HEK293 (cell line): ENCODE data around the gene ZNF334.

Experiments
- CTCF ChIA-PET: fragments of 350-600 bp; formaldehyde crosslinking; extraction: SDS; loops from one replicate; lab custom pipeline; 2021; ENCODE audit warnings: antibody characterized with exemption; lab: Yijun Ruan, JAX
- POLR2A ChIA-PET: fragments of 300-600 bp; formaldehyde crosslinking; extraction: SDS; loops from one replicate; lab custom pipeline; 2020; ENCODE audit warnings: antibody characterized with exemption, inconsistent platforms; lab: Yijun Ruan, JAX
- H3K27ac ChIP-seq: fragments of 200-500 bp; sonication (Bioruptor generic); 2 replicates; pipeline ENCODE4 v1.5.1; 2014; ENCODE audit warnings: low read depth, low read length, control low read depth, inconsistent platforms; ENCODE audit errors: extremely low read depth
- H3K36me3 ChIP-seq, 2 experiments: fragments of 200-500 bp in 1 of 2; sonication (Bioruptor generic) in 1 of 2; 1 replicate in 1 of 2; 2 replicates in 1 of 2; pipeline ENCODE4 v1.5.1; 2014 to 2017; ENCODE audit warnings: inconsistent platforms in 2 of 2, low read length in 2 of 2; ENCODE audit not compliant: control insufficient read depth in 2 of 2, insufficient read depth in 1 of 2
- H3K4me1 ChIP-seq: fragments of 200-500 bp; sonication (Bioruptor generic); 2 replicates; pipeline ENCODE4 v1.5.1; 2014; ENCODE audit warnings: mild to moderate bottlenecking, low read length, inconsistent platforms; ENCODE audit not compliant: control insufficient read depth, insufficient read depth
- H3K4me3 ChIP-seq: 2 replicates; pipeline ENCODE4 v1.5.1; 2011; ENCODE audit warnings: low read depth, mild to moderate bottlenecking, control low read depth, low read length, moderate library complexity
- H3K9me3 ChIP-seq: fragments of 200-500 bp; sonication (Bioruptor generic); 2 replicates; pipeline ENCODE4 v1.5.1; 2014; ENCODE audit warnings: low read depth, low read length, inconsistent platforms; ENCODE audit not compliant: control insufficient read depth, insufficient read depth
- HOXA7 ChIP-seq: sonication (generic); formaldehyde crosslinking; IDR thresholded peaks from 2 replicates; pipeline ENCODE4 v1.8.1; 2022; ENCODE audit warnings: missing genetic modification reagents, borderline replicate concordance
- OSR2 ChIP-seq: fragments of 450-650 bp; formaldehyde crosslinking; IDR thresholded peaks from 2 replicates; pipeline ENCODE4 v1.5.1; 2016; ENCODE audit warnings: missing biosample characterization, missing genetic modification characterization
- OVOL3 ChIP-seq: fragments of 450-650 bp; formaldehyde crosslinking; IDR thresholded peaks from 2 replicates; pipeline ENCODE4 v1.5.1; 2016; ENCODE audit warnings: missing biosample characterization, missing genetic modification characterization
- YY2 ChIP-seq: fragments of 450-650 bp; formaldehyde crosslinking; IDR thresholded peaks from 2 replicates; pipeline ENCODE4 v1.5.1; 2016; ENCODE audit warnings: missing biosample characterization, missing genetic modification characterization
- ZFP37 ChIP-seq: fragments of 450-650 bp; formaldehyde crosslinking; IDR thresholded peaks from 2 replicates; pipeline ENCODE4 v1.5.1; 2016; ENCODE audit warnings: missing biosample characterization, missing genetic modification characterization
- ZNF140 ChIP-seq: fragments of 450-650 bp; formaldehyde crosslinking; IDR thresholded peaks from 2 replicates; pipeline ENCODE4 v1.5.1; 2016; ENCODE audit warnings: missing biosample characterization, missing genetic modification characterization
- ZNF174 ChIP-seq: fragments of 450-650 bp; formaldehyde crosslinking; IDR thresholded peaks from 2 replicates; pipeline ENCODE4 v1.5.0; 2017; ENCODE audit warnings: missing biosample characterization, mild to moderate bottlenecking, missing genetic modification characterization
- ZNF2 ChIP-seq: fragments of 450-650 bp; formaldehyde crosslinking; IDR thresholded peaks from 2 replicates; pipeline ENCODE4 v1.5.1; 2016; ENCODE audit warnings: missing biosample characterization, missing genetic modification characterization
- ZNF214 ChIP-seq: fragments of 450-650 bp; formaldehyde crosslinking; IDR thresholded peaks from 2 replicates; pipeline ENCODE4 v1.5.1; 2017; ENCODE audit warnings: missing biosample characterization, mild to moderate bottlenecking, missing genetic modification characterization, borderline replicate concordance
- ZNF239 ChIP-seq: fragments of 450-650 bp; formaldehyde crosslinking; IDR thresholded peaks from 2 replicates; pipeline ENCODE4 v1.5.1; 2016; ENCODE audit warnings: missing biosample characterization, missing genetic modification characterization
- ZNF248 ChIP-seq: fragments of 450-650 bp; formaldehyde crosslinking; IDR thresholded peaks from 2 replicates; pipeline ENCODE4 v1.5.1; 2017; ENCODE audit warnings: missing biosample characterization, missing genetic modification characterization
- ZNF311 ChIP-seq: fragments of 450-650 bp; formaldehyde crosslinking; IDR thresholded peaks from 2 replicates; pipeline ENCODE4 v1.5.1; 2017; ENCODE audit warnings: missing biosample characterization, missing genetic modification characterization, borderline replicate concordance
- ZNF335 ChIP-seq: fragments of 450-650 bp; formaldehyde crosslinking; conservative IDR thresholded peaks from 2 replicates; pipeline ENCODE4 v1.5.1; 2016; ENCODE audit warnings: missing biosample characterization, missing genetic modification characterization
- ZNF48 ChIP-seq: fragments of 450-650 bp; formaldehyde crosslinking; IDR thresholded peaks from 2 replicates; pipeline ENCODE4 v1.5.1; 2016; ENCODE audit warnings: missing biosample characterization, missing genetic modification characterization
- ZNF514 ChIP-seq: fragments of 450-650 bp; formaldehyde crosslinking; IDR thresholded peaks from 2 replicates; pipeline ENCODE4 v1.5.1; 2016; ENCODE audit warnings: missing biosample characterization, missing genetic modification characterization
- ZNF660 ChIP-seq: fragments of 450-650 bp; IDR thresholded peaks from 2 replicates; pipeline ENCODE4 v1.5.1; 2018; ENCODE audit warnings: missing biosample characterization, mild to moderate bottlenecking, missing genetic modification characterization
- ZNF792 ChIP-seq: fragments of 450-650 bp; formaldehyde crosslinking; IDR thresholded peaks from 2 replicates; pipeline ENCODE4 v1.5.1; 2016; ENCODE audit warnings: missing biosample characterization, missing genetic modification characterization
- TF ChIP-seq, protein P1 (sequence below): fragments of 450-650 bp; formaldehyde crosslinking; IDR thresholded peaks from 2 replicates; pipeline ENCODE4 v1.5.1; 2017; ENCODE audit warnings: missing biosample characterization, missing genetic modification characterization
- TF ChIP-seq, protein P2 (sequence below): fragments of 450-650 bp; formaldehyde crosslinking; IDR thresholded peaks from 2 replicates; pipeline ENCODE4 v1.5.1; 2016; ENCODE audit warnings: missing biosample characterization, missing genetic modification characterization
- TF ChIP-seq, protein P3 (sequence below): fragments of 450-650 bp; formaldehyde crosslinking; IDR thresholded peaks from 2 replicates; pipeline ENCODE4 v1.5.1; 2016; ENCODE audit warnings: missing biosample characterization, missing genetic modification characterization, borderline replicate concordance
- TF ChIP-seq, protein P4 (sequence below): fragments of 450-650 bp; formaldehyde crosslinking; IDR thresholded peaks from 2 replicates; pipeline ENCODE4 v1.5.1; 2016; ENCODE audit warnings: missing biosample characterization, missing genetic modification characterization, low read depth

The ZNF334 gene

DNA sequence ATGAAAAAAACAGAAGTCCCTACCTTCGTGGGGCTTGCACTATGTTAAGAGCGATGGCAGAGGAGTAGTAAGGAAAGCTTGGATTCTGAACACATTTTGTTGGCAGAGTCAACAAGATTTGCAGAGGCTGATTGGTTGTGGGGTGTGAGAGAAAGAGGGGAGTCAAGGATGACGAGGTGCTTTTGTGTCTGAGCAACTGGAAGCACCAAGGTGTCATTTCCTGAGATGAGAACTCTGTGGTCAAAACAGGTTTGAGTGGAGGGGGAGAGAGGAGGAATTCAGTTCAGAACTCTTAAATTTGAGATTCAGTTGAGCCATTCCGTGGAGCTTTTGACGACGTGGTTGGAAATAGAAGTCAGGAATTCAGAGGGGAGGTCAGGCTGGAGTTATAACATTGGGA, 33.6 kb upstream of the ZNF334 start (continued):
- TF ChIP-seq ZNF660, result no peak

DNA sequence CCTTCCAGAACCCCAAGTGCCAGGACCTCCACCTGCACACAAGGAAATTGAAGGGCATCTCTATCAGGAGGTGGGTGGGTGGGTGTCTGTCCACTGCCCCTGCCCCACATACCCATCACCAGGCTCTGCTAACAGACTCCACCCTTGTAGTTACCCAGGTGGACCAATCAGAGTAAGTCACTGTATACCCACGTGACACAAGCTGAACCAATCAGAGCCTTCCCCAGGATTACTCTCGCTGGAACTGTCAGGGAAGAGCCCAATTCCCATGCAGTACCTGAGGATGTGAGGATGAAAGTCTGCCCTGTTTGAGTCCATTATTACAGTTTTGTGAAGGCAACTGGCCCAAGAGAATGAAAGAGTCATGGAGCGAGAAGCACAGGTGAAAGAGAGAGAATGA, 32.9 kb upstream of the ZNF334 start:
- CTCF ChIA-PET, result no interaction called here

DNA sequence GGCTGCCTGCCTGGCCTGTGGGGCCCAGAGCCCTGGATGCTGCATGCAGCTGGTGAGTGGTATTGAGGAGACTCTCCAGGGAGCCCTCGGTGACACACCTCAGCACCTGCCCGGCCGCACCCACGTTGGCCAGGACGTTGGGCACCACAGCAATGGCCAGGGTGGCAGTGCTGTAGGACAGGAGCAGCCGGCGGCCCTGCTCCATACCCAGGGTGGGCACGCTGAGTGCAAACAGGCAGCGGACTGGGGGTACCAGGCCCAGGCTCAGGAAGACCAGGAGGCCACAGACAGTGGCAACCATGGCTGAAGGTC, 32.4 kb upstream of the ZNF334 start:
- Histone ChIP-seq H3K36me3 (no peaks in the 10 kb centered on the region), H3K27ac (no peak overlapping the region), H3K4me3 (no peak overlapping the region), H3K9me3 (no peaks in the 10 kb centered on the region), H3K4me1 (no peaks in the 10 kb centered on the region)
- TF ChIP-seq ZNF2 (tag by site-specific recombination) (no peak), ZNF140 (tag by site-specific recombination) (no peak), ZNF48 (tag by site-specific recombination) (no peak), ZNF248 (tag by site-specific recombination) (no peak)
- TF ChIP-seq, protein P1, sequence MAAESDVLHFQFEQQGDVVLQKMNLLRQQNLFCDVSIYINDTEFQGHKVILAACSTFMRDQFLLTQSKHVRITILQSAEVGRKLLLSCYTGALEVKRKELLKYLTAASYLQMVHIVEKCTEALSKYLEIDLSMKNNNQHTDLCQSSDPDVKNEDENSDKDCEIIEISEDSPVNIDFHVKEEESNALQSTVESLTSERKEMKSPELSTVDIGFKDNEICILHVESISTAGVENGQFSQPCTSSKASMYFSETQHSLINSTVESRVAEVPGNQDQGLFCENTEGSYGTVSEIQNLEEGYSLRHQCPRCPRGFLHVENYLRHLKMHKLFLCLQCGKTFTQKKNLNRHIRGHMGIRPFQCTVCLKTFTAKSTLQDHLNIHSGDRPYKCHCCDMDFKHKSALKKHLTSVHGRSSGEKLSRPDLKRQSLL (tag by site-specific recombination), result no peak
- ChIA-PET POLR2A (interaction anchor here (0.7 kb wide), 1 partner anchor 115 kb away, joined by 3 read pairs; no protein-coding TSS in a partner anchor), CTCF (no interaction called here)

More for the DNA sequence above, 32.9 kb upstream of the ZNF334 start:
- no peak overlapping the region for H3K4me3 ChIP-seq
- H3K4me1 ChIP-seq, result no peaks in the 10 kb centered on the region
- H3K27ac ChIP-seq, result no peak overlapping the region
- H3K9me3 ChIP-seq, result no peaks in the 10 kb centered on the region
- no peaks in the 10 kb centered on the region for H3K36me3 ChIP-seq
- TF ChIP-seq ZNF239 (tag by site-specific recombination) (no peak), ZNF214 (no peak), OSR2 (tag by site-specific recombination) (no peak), ZFP37 (tag by site-specific recombination) (no peak), ZNF792 (tag by site-specific recombination) (no peak), ZNF514 (no peak), ZNF311 (tag by site-specific recombination) (no peak), YY2 (tag by site-specific recombination) (no peak), ZNF174 (tag by site-specific recombination) (no peak), OVOL3 (tag by site-specific recombination) (no peak), HOXA7 (CRISPR knock-in tag) (no peak), ZNF335 (tag by site-specific recombination) (no peak)
- TF ChIP-seq, protein P2, sequence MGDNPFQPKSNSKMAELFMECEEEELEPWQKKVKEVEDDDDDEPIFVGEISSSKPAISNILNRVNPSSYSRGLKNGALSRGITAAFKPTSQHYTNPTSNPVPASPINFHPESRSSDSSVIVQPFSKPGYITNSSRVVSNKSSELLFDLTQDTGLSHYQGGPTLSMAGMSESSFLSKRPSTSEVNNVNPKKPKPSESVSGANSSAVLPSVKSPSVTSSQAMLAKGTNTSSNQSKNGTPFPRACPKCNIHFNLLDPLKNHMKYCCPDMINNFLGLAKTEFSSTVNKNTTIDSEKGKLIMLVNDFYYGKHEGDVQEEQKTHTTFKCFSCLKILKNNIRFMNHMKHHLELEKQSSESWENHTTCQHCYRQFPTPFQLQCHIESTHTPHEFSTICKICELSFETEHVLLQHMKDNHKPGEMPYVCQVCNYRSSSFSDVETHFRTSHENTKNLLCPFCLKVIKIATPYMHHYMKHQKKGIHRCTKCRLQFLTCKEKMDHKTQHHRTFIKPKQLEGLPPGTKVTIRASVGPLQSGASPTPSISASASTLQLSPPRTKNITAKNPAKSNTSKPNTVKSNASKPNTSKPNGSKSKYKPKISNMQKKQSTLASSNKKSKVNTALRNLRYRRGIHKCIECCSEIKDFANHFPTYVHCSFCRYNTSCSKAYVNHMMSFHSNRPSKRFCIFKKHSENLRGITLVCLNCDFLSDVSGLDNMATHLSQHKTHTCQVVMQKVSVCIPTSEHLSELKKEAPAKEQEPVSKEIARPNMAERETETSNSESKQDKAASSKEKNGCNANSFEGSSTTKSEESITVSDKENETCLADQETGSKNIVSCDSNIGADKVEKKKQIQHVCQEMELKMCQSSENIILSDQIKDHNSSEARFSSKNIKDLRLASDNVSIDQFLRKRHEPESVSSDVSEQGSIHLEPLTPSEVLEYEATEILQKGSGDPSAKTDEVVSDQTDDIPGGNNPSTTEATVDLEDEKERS, result no peak
- TF ChIP-seq, protein P3, sequence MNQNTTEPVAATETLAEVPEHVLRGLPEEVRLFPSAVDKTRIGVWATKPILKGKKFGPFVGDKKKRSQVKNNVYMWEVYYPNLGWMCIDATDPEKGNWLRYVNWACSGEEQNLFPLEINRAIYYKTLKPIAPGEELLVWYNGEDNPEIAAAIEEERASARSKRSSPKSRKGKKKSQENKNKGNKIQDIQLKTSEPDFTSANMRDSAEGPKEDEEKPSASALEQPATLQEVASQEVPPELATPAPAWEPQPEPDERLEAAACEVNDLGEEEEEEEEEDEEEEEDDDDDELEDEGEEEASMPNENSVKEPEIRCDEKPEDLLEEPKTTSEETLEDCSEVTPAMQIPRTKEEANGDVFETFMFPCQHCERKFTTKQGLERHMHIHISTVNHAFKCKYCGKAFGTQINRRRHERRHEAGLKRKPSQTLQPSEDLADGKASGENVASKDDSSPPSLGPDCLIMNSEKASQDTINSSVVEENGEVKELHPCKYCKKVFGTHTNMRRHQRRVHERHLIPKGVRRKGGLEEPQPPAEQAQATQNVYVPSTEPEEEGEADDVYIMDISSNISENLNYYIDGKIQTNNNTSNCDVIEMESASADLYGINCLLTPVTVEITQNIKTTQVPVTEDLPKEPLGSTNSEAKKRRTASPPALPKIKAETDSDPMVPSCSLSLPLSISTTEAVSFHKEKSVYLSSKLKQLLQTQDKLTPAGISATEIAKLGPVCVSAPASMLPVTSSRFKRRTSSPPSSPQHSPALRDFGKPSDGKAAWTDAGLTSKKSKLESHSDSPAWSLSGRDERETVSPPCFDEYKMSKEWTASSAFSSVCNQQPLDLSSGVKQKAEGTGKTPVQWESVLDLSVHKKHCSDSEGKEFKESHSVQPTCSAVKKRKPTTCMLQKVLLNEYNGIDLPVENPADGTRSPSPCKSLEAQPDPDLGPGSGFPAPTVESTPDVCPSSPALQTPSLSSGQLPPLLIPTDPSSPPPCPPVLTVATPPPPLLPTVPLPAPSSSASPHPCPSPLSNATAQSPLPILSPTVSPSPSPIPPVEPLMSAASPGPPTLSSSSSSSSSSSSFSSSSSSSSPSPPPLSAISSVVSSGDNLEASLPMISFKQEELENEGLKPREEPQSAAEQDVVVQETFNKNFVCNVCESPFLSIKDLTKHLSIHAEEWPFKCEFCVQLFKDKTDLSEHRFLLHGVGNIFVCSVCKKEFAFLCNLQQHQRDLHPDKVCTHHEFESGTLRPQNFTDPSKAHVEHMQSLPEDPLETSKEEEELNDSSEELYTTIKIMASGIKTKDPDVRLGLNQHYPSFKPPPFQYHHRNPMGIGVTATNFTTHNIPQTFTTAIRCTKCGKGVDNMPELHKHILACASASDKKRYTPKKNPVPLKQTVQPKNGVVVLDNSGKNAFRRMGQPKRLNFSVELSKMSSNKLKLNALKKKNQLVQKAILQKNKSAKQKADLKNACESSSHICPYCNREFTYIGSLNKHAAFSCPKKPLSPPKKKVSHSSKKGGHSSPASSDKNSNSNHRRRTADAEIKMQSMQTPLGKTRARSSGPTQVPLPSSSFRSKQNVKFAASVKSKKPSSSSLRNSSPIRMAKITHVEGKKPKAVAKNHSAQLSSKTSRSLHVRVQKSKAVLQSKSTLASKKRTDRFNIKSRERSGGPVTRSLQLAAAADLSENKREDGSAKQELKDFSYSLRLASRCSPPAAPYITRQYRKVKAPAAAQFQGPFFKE (tag by site-specific recombination), result no peak
- TF ChIP-seq, protein P4, sequence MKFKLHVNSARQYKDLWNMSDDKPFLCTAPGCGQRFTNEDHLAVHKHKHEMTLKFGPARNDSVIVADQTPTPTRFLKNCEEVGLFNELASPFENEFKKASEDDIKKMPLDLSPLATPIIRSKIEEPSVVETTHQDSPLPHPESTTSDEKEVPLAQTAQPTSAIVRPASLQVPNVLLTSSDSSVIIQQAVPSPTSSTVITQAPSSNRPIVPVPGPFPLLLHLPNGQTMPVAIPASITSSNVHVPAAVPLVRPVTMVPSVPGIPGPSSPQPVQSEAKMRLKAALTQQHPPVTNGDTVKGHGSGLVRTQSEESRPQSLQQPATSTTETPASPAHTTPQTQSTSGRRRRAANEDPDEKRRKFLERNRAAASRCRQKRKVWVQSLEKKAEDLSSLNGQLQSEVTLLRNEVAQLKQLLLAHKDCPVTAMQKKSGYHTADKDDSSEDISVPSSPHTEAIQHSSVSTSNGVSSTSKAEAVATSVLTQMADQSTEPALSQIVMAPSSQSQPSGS (tag by site-specific recombination), result no peak
- TF ChIP-seq, all 188 proteins: peak for 0
- POLR2A ChIA-PET, result interaction anchor here (0.7 kb wide), 1 partner anchor 116 kb away, joined by 3 read pairs; no protein-coding TSS in a partner anchor
